K562 (cell line): Measurements from ENCODE around the gene TOM1L2. TPM values are rescaled to one million over a fixed set of nuclear protein-coding genes. Genes with fewer than 3 reads are reported as not detected.

Experiments
- ATAC-seq: fragments of 200-7000 bp; cut with Tn5 transposase; 3 replicates; pipeline ENCODE4 v1.9.1; 2020; ENCODE audit warnings: moderate library complexity
- BruUV-seq: library from RNA; stranded (reverse); fragments of 400-500 nt; replicated peaks from 2 replicates; lab custom pipeline; 2021; lab: Mats Ljungman, UMichigan
- CTCF ChIA-PET: fragments of 300-600 bp; formaldehyde crosslinking; extraction: SDS; loops from one replicate; lab custom pipeline; 2021; ENCODE audit warnings: low intra/inter-chr PET ratio; lab: Yijun Ruan, JAX
- POLR2A ChIA-PET: fragments of 300-600, 350-650 bp; sonication (Branson Sonifier 250); formaldehyde crosslinking; extraction: SDS; loops from one replicate; lab custom pipeline; 2021; ENCODE audit warnings: antibody characterized with exemption, inconsistent platforms; lab: Yijun Ruan, JAX
- DNase-seq, 4 experiments: peaks; one replicate each; pipeline versions ENCODE4 v3.0.0 to v3.0.0-alpha.2; 2011 to 2018; ENCODE audit warnings: low spot score in 3 of 4, mixed read lengths in 3 of 4; ENCODE audit errors: extremely low read depth in 1 of 4
- FAIRE-seq: peaks from 2 replicates; lab custom pipeline; 2011; peaks lifted over from hg19 to GRCh38; lab: Jason Lieb, UNC
- H2AFZ ChIP-seq: 2 replicates; pipeline ENCODE4 v1.6.0; 2011; ENCODE audit warnings: low read depth, low read length, control low read depth, inconsistent platforms
- H3K27ac ChIP-seq: fragments of 200-600 bp; 3 replicates; pipeline ENCODE4 v1.8.0; 2011; ENCODE audit warnings: low read depth, mild to moderate bottlenecking, control low read depth, inconsistent platforms, low read length, moderate library complexity, mixed read lengths; ENCODE audit errors: extremely low read depth
- H3K27me3 ChIP-seq, 2 experiments: fragments of 300-600 bp in 1 of 2; 2 replicates in 1 of 2; 3 replicates in 1 of 2; pipeline versions ENCODE4 v1.6.0 to v1.8.0; 2011; ENCODE audit warnings: inconsistent platforms in 2 of 2, low read length in 2 of 2, mild to moderate bottlenecking in 1 of 2, mixed read lengths in 1 of 2, moderate library complexity in 1 of 2; ENCODE audit not compliant: control insufficient read depth in 2 of 2, insufficient read depth in 2 of 2
- H3K36me3 ChIP-seq: fragments of 300-600 bp; 3 replicates; pipeline ENCODE4 v1.8.0; 2011; ENCODE audit warnings: mild to moderate bottlenecking, low read length, inconsistent platforms; ENCODE audit not compliant: control insufficient read depth, insufficient read depth
- H3K4me1 ChIP-seq, 2 experiments: fragments of 200-600 bp in 1 of 2; replicated peaks in 1 of 2; 2 replicates in 1 of 2; 3 replicates in 1 of 2; pipeline versions ENCODE4 v1.5.1 to v1.8.0; 2011; ENCODE audit warnings: inconsistent platforms in 2 of 2, low read length in 2 of 2, mild to moderate bottlenecking in 1 of 2, mixed read lengths in 1 of 2, moderate library complexity in 1 of 2; ENCODE audit not compliant: control insufficient read depth in 2 of 2, insufficient read depth in 2 of 2
- H3K4me2 ChIP-seq: 2 replicates; pipeline ENCODE4 v1.6.1; 2011; ENCODE audit warnings: low read length, control low read depth, inconsistent platforms, mixed read lengths; ENCODE audit not compliant: insufficient read depth
- H3K4me3 ChIP-seq: fragments of 200-600 bp; sonication (generic), shearing (Covaris generic); 2 replicates; pipeline ENCODE4 v1.5.1; 2016; ENCODE audit warnings: control low read depth, inconsistent platforms
- H3K79me2 ChIP-seq: fragments of 200-600 bp; 3 replicates; pipeline ENCODE4 v1.8.0; 2011; ENCODE audit warnings: low read length, inconsistent platforms; ENCODE audit not compliant: control insufficient read depth, insufficient read depth
- H3K9ac ChIP-seq, 2 experiments: 2 replicates each; pipeline versions ENCODE4 v1.6.0 to v1.6.1; 2011; ENCODE audit warnings: low read depth in 2 of 2, low read length in 2 of 2, control low read depth in 1 of 2, inconsistent platforms in 1 of 2, mild to moderate bottlenecking in 1 of 2, mixed read lengths in 1 of 2; ENCODE audit not compliant: insufficient read depth in 1 of 2
- H3K9me1 ChIP-seq: one replicate; pipeline ENCODE4 v1.6.0; 2011; ENCODE audit warnings: inconsistent platforms, mild to moderate bottlenecking, low read length, moderate library complexity; ENCODE audit not compliant: control insufficient read depth, insufficient read depth
- H3K9me3 ChIP-seq: replicated peaks from 2 replicates; pipeline ENCODE4 v1.5.1; 2011; ENCODE audit warnings: low read depth, low read length, inconsistent platforms; ENCODE audit not compliant: control insufficient read depth, insufficient read depth
- H4K20me1 ChIP-seq: replicated peaks from 2 replicates; pipeline ENCODE4 v1.6.1; 2011; ENCODE audit warnings: low read length, inconsistent platforms, mixed read lengths; ENCODE audit not compliant: control insufficient read depth, insufficient read depth
- ARID1B ChIP-seq: fragments of 450-650 bp; IDR thresholded peaks from 2 replicates; pipeline ENCODE4 v1.6.1; 2016; ENCODE audit warnings: antibody characterized with exemption, mild to moderate bottlenecking, inconsistent platforms
- E4F1 ChIP-seq: fragments of 250-450 bp; sonication (Bioruptor Pico); IDR thresholded peaks from 2 replicates; pipeline ENCODE4 v1.5.0; 2021; ENCODE audit warnings: mild to moderate bottlenecking, borderline replicate concordance
- FOXO4 ChIP-seq: fragments of 450-650 bp; formaldehyde crosslinking; IDR thresholded peaks from 2 replicates; pipeline ENCODE4 v1.4.0; 2020; ENCODE audit warnings: mild to moderate bottlenecking, moderate library complexity
- GABPB1 ChIP-seq: sonication (generic); formaldehyde crosslinking; IDR thresholded peaks from 2 replicates; pipeline ENCODE4 v1.8.0; 2022; ENCODE audit warnings: mild to moderate bottlenecking, missing genetic modification reagents
- XRCC4 ChIP-seq: IDR thresholded peaks from one replicate; pipeline ENCODE4 v1.6.1; 2011; ENCODE audit not compliant: insufficient read depth, insufficient read length; ENCODE audit errors: extremely low read depth
- ZBTB40 ChIP-seq, 2 experiments: fragments of 450-650 bp in 1 of 2; sonication (generic) in 1 of 2; formaldehyde crosslinking in 1 of 2; IDR thresholded peaks; 2 replicates each; pipeline versions ENCODE4 v1.7.1 to v1.9.0; 2016 to 2022; ENCODE audit warnings: inconsistent platforms in 1 of 2, mild to moderate bottlenecking in 1 of 2, missing genetic modification reagents in 1 of 2
- ZNF316 ChIP-seq: fragments of 450-650 bp; IDR thresholded peaks from 2 replicates; pipeline ENCODE4 v1.6.1; 2016
- ZNF408 ChIP-seq: fragments of 250-450 bp; sonication (Bioruptor Pico); IDR thresholded peaks from 2 replicates; pipeline ENCODE4 v1.4.0; 2020; ENCODE audit warnings: low read depth, mild to moderate bottlenecking, moderate library complexity
- ZNF444 ChIP-seq: fragments of 250-450 bp; sonication (Bioruptor Pico); IDR thresholded peaks from 2 replicates; pipeline ENCODE4 v1.4.0; 2020; ENCODE audit warnings: mild to moderate bottlenecking, moderate library complexity
- WGBS: fragments of 100-300 bp; shearing (Covaris generic); methylation state at CpG from one replicate; pipeline ENCODE4 v1.1.6; 2016; ENCODE audit warnings: low coverage, mixed read lengths; ENCODE audit not compliant: insufficient coverage; ENCODE audit errors: missing lambda C conversion rate; 5-methylcytosine and 5-hydroxymethylcytosine counted together
- in situ Hi-C: fragments of 300-500 bp; cut with MboI; formaldehyde crosslinking; loops from 4 replicates; pipeline ENCODE4 v1.15.0; 2018; ENCODE audit warnings: inconsistent platforms, mixed read lengths
- intact Hi-C: fragments of 100-400 bp; cut with micrococcal nuclease; formaldehyde crosslinking; loops from 2 replicates; pipeline ENCODE4 v1.14.2; 2022
- polyA plus RNA-seq, 8 experiments: library from polyadenylated mRNA; depleted of rRNA in 4 of 8; stranded (reverse) in 5 of 8; unstranded in 3 of 8; fragments of >200 nt; fragmentation: Nextera tagmentation in 2 of 8; fragmentation: Illumina TruSeq in 1 of 8; extraction: Ambion mirVana in 2 of 8; extraction: Trizol in 1 of 8; gene quantifications; 2 replicates each; pipeline versions ENCODE4 v1.2.1 to v1.2.3, GENCODE V29; 2011 to 2014; ENCODE audit warnings: inconsistent platforms in 1 of 8, missing spikeins in 1 of 8
- total RNA-seq, 7 experiments: library from RNA; depleted of rRNA in 6 of 7; stranded (reverse); fragments of >200 nt in 6 of 7; fragmentation: Illumina TruSeq in 2 of 7; extraction: Trizol in 2 of 7; gene quantifications; 2 replicates each; pipeline versions ENCODE4 v1.2.1 to v1.2.3, GENCODE V29; 2011 to 2021; ENCODE audit warnings: low replicate concordance in 1 of 7

The TOM1L2 gene
- total and polyA plus RNA-seq, 9 of the 15 experiments (the other 6 are each of a cell fraction or from before 2014, with no cell fraction given): 0.07 to 6.0 (median 2.5) TPM

GRCh38 chr17:17819561-17819995, 152.6 kb downstream of the TOM1L2 start:
- no peak overlapping the region for H3K4me2 ChIP-seq
- 35% methylated on average over 4 of the region's 12 CpGs for WGBS
- BruUV-seq: no TSS peak
- H3K9me1 ChIP-seq: peaks cover 4% of the 10 kb centered on the region
- FAIRE-seq: peak; percentile 98
- peaks cover 72% of the 10 kb centered on the region for H3K79me2 ChIP-seq
- H3K27ac ChIP-seq: peak overlapping the region; percentile 45; the same call in 2 of the 3 replicates
- peak in 3 of 4 experiments; percentile 48 to 88 (median 74) for DNase-seq
- H3K9me3 ChIP-seq: no peaks in the 10 kb centered on the region
- no peak overlapping the region for H2AFZ ChIP-seq
- intact Hi-C loops (no loop called here), in situ Hi-C loops (loop anchor here (5.0 kb wide), 1 partner anchor 38 kb away; no protein-coding TSS in a partner anchor)
- no peaks in the 10 kb centered on the region for H3K27me3 ChIP-seq
- ChIA-PET POLR2A (interaction anchor here (0.6 to 1.5 kb wide), 3 partner anchors 11 to 18 kb away, joined by 3 to 8 read pairs (median 3); no protein-coding TSS in a partner anchor), CTCF (no interaction called here)
- ATAC-seq: peak; percentile 58
- peaks cover 52% of the 10 kb centered on the region for H4K20me1 ChIP-seq
- peaks cover 83% of the 10 kb centered on the region; the same call in 2 of the 3 replicates for H3K36me3 ChIP-seq
- H3K9ac ChIP-seq: peak overlapping the region in 1 of 2 experiments; percentile 92; a peak in 2 of 4 replicates
- no peak overlapping the region for H3K4me3 ChIP-seq
- H3K4me1 ChIP-seq: peaks cover 56 to 89% of the 10 kb centered on the region in 2 experiments
- TF ChIP-seq FOXO4 (CRISPR knock-in tag): no peak
- no peak for TF ChIP-seq ZNF316
- no peak for TF ChIP-seq E4F1 (CRISPR knock-in tag)
- TF ChIP-seq ARID1B: peak; percentile 32; the same call in 1 of the 2 replicates
- no peak for TF ChIP-seq GABPB1 (CRISPR knock-in tag)
- TF ChIP-seq ZBTB40 (IDR thresholded peaks at IDR 0.05): no peak
- no peak for TF ChIP-seq ZBTB40 (CRISPR knock-in tag; IDR thresholded peaks at IDR 0.05)
- TF ChIP-seq ZNF444 (CRISPR knock-in tag): no peak
- TF ChIP-seq ZNF408 (CRISPR knock-in tag): no peak
- no peak for TF ChIP-seq XRCC4
